K562 (cell line): ENCODE measurements around the gene DGCR6L. TPM values are rescaled to one million over a fixed set of nuclear protein-coding genes. Genes with fewer than 3 reads are reported as not detected.

ENCODE experiments used
- CREM ChIP-seq: IDR thresholded peaks from 2 replicates; pipeline ENCODE4 v1.6.1; 2014; ENCODE audit warnings: antibody characterized with exemption, low read depth
- SETDB1 ChIP-seq: IDR thresholded peaks from one replicate; pipeline ENCODE4 v1.6.1; 2012; ENCODE audit warnings: low read length, control low read depth, inconsistent platforms
- SPI1 ChIP-seq: IDR thresholded peaks from 2 replicates; pipeline ENCODE4 v1.6.1; 2011; ENCODE audit warnings: low read depth, low read length, control low read depth, borderline replicate concordance
- ZHX1 ChIP-seq: fragments of 150-350 bp; conservative IDR thresholded peaks from 2 replicates; pipeline ENCODE4 v1.6.1; 2014; ENCODE audit warnings: low read length
- polyA plus RNA-seq, 8 experiments: library from polyadenylated mRNA; depleted of rRNA in 4 of 8; stranded (reverse) in 5 of 8; unstranded in 3 of 8; fragments of >200 nt; fragmentation: Nextera tagmentation in 2 of 8; fragmentation: Illumina TruSeq in 1 of 8; extraction: Ambion mirVana in 2 of 8; extraction: Trizol in 1 of 8; gene quantifications; 2 replicates each; pipeline versions ENCODE4 v1.2.1 to v1.2.3, GENCODE V29; 2011 to 2014; ENCODE audit warnings: inconsistent platforms in 1 of 8, missing spikeins in 1 of 8
- total RNA-seq, 7 experiments: library from RNA; depleted of rRNA in 6 of 7; stranded (reverse); fragments of >200 nt in 6 of 7; fragmentation: Illumina TruSeq in 2 of 7; extraction: Trizol in 2 of 7; gene quantifications; 2 replicates each; pipeline versions ENCODE4 v1.2.1 to v1.2.3, GENCODE V29; 2011 to 2021; ENCODE audit warnings: low replicate concordance in 1 of 7
- TF ChIP-seq, protein P1 (sequence below): fragments of 250-450 bp; sonication (Bioruptor Pico); IDR thresholded peaks from 2 replicates; pipeline ENCODE4 v1.8.0; 2022; ENCODE audit warnings: moderate library complexity, mild to moderate bottlenecking, inconsistent platforms
- TF ChIP-seq, protein P2 (sequence below): fragments of 450-650 bp; IDR thresholded peaks from 2 replicates; pipeline ENCODE4 v1.6.1; 2017; ENCODE audit warnings: antibody characterized with exemption

DGCR6L gene
- total and polyA plus RNA-seq, 9 of the 15 experiments (the other 6 are each of a cell fraction or from before 2014, with no cell fraction given) = 3.6 to 151 (median 51.0) TPM

GRCh38 chr22:20279662-20280134 is 40.2 kb downstream of the DGCR6L start (continued):
- no peak for TF ChIP-seq ZHX1
- TF ChIP-seq, protein P1, sequence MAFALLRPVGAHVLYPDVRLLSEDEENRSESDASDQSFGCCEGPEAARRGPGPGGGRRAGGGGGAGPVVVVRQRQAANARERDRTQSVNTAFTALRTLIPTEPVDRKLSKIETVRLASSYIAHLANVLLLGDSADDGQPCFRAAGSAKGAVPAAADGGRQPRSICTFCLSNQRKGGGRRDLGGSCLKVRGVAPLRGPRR (CRISPR knock-in tag) = no peak
- TF ChIP-seq CREM = peak; percentile 69
- TF ChIP-seq, protein P2, sequence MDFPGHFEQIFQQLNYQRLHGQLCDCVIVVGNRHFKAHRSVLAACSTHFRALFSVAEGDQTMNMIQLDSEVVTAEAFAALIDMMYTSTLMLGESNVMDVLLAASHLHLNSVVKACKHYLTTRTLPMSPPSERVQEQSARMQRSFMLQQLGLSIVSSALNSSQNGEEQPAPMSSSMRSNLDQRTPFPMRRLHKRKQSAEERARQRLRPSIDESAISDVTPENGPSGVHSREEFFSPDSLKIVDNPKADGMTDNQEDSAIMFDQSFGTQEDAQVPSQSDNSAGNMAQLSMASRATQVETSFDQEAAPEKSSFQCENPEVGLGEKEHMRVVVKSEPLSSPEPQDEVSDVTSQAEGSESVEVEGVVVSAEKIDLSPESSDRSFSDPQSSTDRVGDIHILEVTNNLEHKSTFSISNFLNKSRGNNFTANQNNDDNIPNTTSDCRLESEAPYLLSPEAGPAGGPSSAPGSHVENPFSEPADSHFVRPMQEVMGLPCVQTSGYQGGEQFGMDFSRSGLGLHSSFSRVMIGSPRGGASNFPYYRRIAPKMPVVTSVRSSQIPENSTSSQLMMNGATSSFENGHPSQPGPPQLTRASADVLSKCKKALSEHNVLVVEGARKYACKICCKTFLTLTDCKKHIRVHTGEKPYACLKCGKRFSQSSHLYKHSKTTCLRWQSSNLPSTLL = no peak
- TF ChIP-seq SETDB1 = peak; percentile 83
- TF ChIP-seq SPI1 = no peak
